GM23248 (cell line): ENCODE data around the gene NLRC4. TPM values are rescaled to one million over a fixed set of nuclear protein-coding genes. Genes with fewer than 3 reads are reported as not detected.

ENCODE experiments used
- DNase-seq: peaks from one replicate; pipeline ENCODE4 v3.0.0-alpha.2; 2015
- H2AFZ ChIP-seq: fragments of 200-600 bp; sonication (generic); 2 replicates; pipeline ENCODE4 v1.6.1; 2016; ENCODE audit warnings: antibody characterized with exemption
- H3F3A ChIP-seq: fragments of 200-600 bp; sonication (generic); 2 replicates; pipeline ENCODE4 v1.6.1; 2016; ENCODE audit warnings: mild to moderate bottlenecking, antibody characterized with exemption, mixed run types; ENCODE audit not compliant: insufficient read depth
- H3K27ac ChIP-seq: fragments of 200-600 bp; sonication (generic); 2 replicates; pipeline ENCODE4 v1.5.1; 2016; ENCODE audit warnings: mild to moderate bottlenecking
- H3K27me3 ChIP-seq: fragments of 200-600 bp; sonication (generic); replicated peaks from 2 replicates; pipeline ENCODE4 v1.6.1; 2016; ENCODE audit warnings: mild to moderate bottlenecking; ENCODE audit not compliant: insufficient read depth
- H3K36me3 ChIP-seq: fragments of 200-600 bp; sonication (generic); 2 replicates; pipeline ENCODE4 v1.6.1; 2016; ENCODE audit warnings: low read depth, mild to moderate bottlenecking
- H3K4me1 ChIP-seq: fragments of 200-600 bp; sonication (generic); 2 replicates; pipeline ENCODE4 v1.6.1; 2016; ENCODE audit warnings: mild to moderate bottlenecking; ENCODE audit not compliant: insufficient read depth
- H3K4me2 ChIP-seq: fragments of 200-600 bp; sonication (generic); one replicate; pipeline ENCODE4 v1.6.1; 2016; ENCODE audit warnings: mild to moderate bottlenecking; ENCODE audit not compliant: unreplicated experiment
- H3K4me3 ChIP-seq: fragments of 200-600 bp; sonication (generic); 2 replicates; pipeline ENCODE4 v1.5.1; 2016; ENCODE audit warnings: mild to moderate bottlenecking
- H3K79me2 ChIP-seq: fragments of 200-600 bp; sonication (generic); 2 replicates; pipeline ENCODE4 v1.6.1; 2016; ENCODE audit warnings: mild to moderate bottlenecking; ENCODE audit not compliant: insufficient read depth
- H3K9ac ChIP-seq: fragments of 200-600 bp; sonication (generic); 2 replicates; pipeline ENCODE4 v1.6.1; 2016; ENCODE audit warnings: mild to moderate bottlenecking
- H3K9me2 ChIP-seq: fragments of 200-600 bp; sonication (generic); 2 replicates; pipeline ENCODE4 v1.6.1; 2016; ENCODE audit warnings: mixed run types, mild to moderate bottlenecking, moderate library complexity; ENCODE audit not compliant: insufficient read depth
- H3K9me3 ChIP-seq: fragments of 200-600 bp; sonication (generic); one replicate; pipeline ENCODE4 v1.6.1; 2017; ENCODE audit warnings: low read depth
- H4K20me1 ChIP-seq: fragments of 200-600 bp; sonication (generic); 2 replicates; pipeline ENCODE4 v1.6.0; 2016; ENCODE audit not compliant: insufficient read depth
- EZH2 ChIP-seq: fragments of 200-600 bp; sonication (generic); IDR thresholded peaks from 2 replicates; pipeline ENCODE4 v1.6.1; 2018; ENCODE audit warnings: antibody characterized with exemption, mild to moderate bottlenecking; ENCODE audit not compliant: insufficient read depth, poor library complexity, severe bottlenecking
- EZH2phosphoT487 ChIP-seq: fragments of 200-600 bp; sonication (generic); IDR thresholded peaks from 2 replicates; pipeline ENCODE4 v1.6.1; 2018; ENCODE audit warnings: antibody characterized with exemption, moderate library complexity, mild to moderate bottlenecking, low read depth; ENCODE audit not compliant: insufficient read depth
- WGBS, 2 experiments: methylation state at CpG; one replicate each; pipeline ENCODE4 v1.1.6; 2015 to 2017; ENCODE audit warnings: low lambda C conversion rate in 2 of 2, low coverage in 1 of 2; ENCODE audit errors: missing lambda C conversion rate in 2 of 2; 5-methylcytosine and 5-hydroxymethylcytosine counted together
- in situ Hi-C: fragments of 300-500 bp; cut with MboI; formaldehyde crosslinking; loops from 2 replicates; pipeline ENCODE4 v1.15.0; 2020
- polyA plus RNA-seq: library from polyadenylated mRNA; unstranded; fragments of >200 nt; fragmentation: Nextera tagmentation; extraction: Ambion mirVana; gene quantifications from 2 replicates; pipeline ENCODE4 v1.2.1, GENCODE V29; 2016
- total RNA-seq: library from RNA; depleted of rRNA; stranded (reverse); fragments of >200 nt; shearing (Covaris generic); gene quantifications from 2 replicates; pipeline ENCODE4 v1.2.3, GENCODE V29; 2014

NLRC4 gene
- total and polyA plus RNA-seq, 2 experiments from 2014 or later = 0.18 TPM; not detected in 1

GRCh38 chr2:32258242-32258641 lies 6.4 kb downstream of the NLRC4 start:
- DNase-seq = no peak
- Histone ChIP-seq H3K9me3 (no peaks in the 10 kb centered on the region), H4K20me1 (no peaks in the 10 kb centered on the region), H3K79me2 (no peaks in the 10 kb centered on the region), H3K4me2 (no peak overlapping the region), H3F3A (no peaks in the 10 kb centered on the region), H3K27ac (no peak overlapping the region), H3K9ac (no peak overlapping the region), H3K4me1 (no peaks in the 10 kb centered on the region), H3K27me3 (no peaks in the 10 kb centered on the region), H2AFZ (no peak overlapping the region), H3K36me3 (no peaks in the 10 kb centered on the region), H3K4me3 (no peak overlapping the region), H3K9me2 (no peaks in the 10 kb centered on the region)
- in situ Hi-C loops = no loop called here
- 68 to 75% methylated on average over 13 of the region's 13 CpGs for WGBS, 2 experiments
- no peak for TF ChIP-seq EZH2phosphoT487
- TF ChIP-seq EZH2 = no peak

GRCh38 chr2:32250290-32250689 lies 14.4 kb downstream of the NLRC4 start:
- Histone ChIP-seq H4K20me1 (no peaks in the 10 kb centered on the region), H3K9me3 (no peaks in the 10 kb centered on the region), H3K27me3 (no peaks in the 10 kb centered on the region), H3K36me3 (no peaks in the 10 kb centered on the region), H3K9me2 (no peaks in the 10 kb centered on the region), H3K9ac (no peak overlapping the region), H3K4me1 (no peaks in the 10 kb centered on the region), H3K4me2 (no peak overlapping the region), H3K4me3 (no peak overlapping the region), H3F3A (no peaks in the 10 kb centered on the region), H2AFZ (no peak overlapping the region; the same call in 1 of the 2 replicates), H3K27ac (no peak overlapping the region), H3K79me2 (no peaks in the 10 kb centered on the region)
- 31 to 36% methylated on average over 10 of the region's 10 CpGs for WGBS, 2 experiments
- DNase-seq = no peak
- TF ChIP-seq EZH2phosphoT487 = no peak
- no peak for TF ChIP-seq EZH2
- in situ Hi-C loops = no loop called here

- in situ Hi-C loops = no loop called here
- H2AFZ ChIP-seq = no peak overlapping the region; the same call in 1 of the 2 replicates
- TF ChIP-seq EZH2phosphoT487 (no peak), EZH2 (no peak)
- no peak for DNase-seq
- no peaks in the 10 kb centered on the region for H3K27me3 ChIP-seq
- H3K79me2 ChIP-seq = no peaks in the 10 kb centered on the region
- H3K36me3 ChIP-seq = no peaks in the 10 kb centered on the region
- no peak overlapping the region for H3K9ac ChIP-seq
- no peaks in the 10 kb centered on the region for H3K4me1 ChIP-seq
- WGBS, 2 experiments = 3 to 5% methylated on average over 2 of the region's 2 CpGs
- no peaks in the 10 kb centered on the region for H4K20me1 ChIP-seq
- no peak overlapping the region for H3K27ac ChIP-seq
- H3K4me3 ChIP-seq = no peak overlapping the region
- H3F3A ChIP-seq = no peaks in the 10 kb centered on the region
- H3K4me2 ChIP-seq = no peak overlapping the region
- no peaks in the 10 kb centered on the region for H3K9me2 ChIP-seq
- no peaks in the 10 kb centered on the region for H3K9me3 ChIP-seq
Observed at GRCh38 chr2:32249731-32250236, 14.9 kb downstream of the NLRC4 start.

- 93 to 100% methylated on average over 3 of the region's 3 CpGs for WGBS, 2 experiments
- TF ChIP-seq EZH2phosphoT487 (no peak), EZH2 (no peak)
- Histone ChIP-seq H3K9ac (no peak overlapping the region), H3K79me2 (no peaks in the 10 kb centered on the region), H3K36me3 (no peaks in the 10 kb centered on the region), H3K4me3 (no peak overlapping the region), H3K27ac (no peak overlapping the region), H3K9me2 (no peaks in the 10 kb centered on the region), H3K9me3 (no peaks in the 10 kb centered on the region), H3K4me2 (no peak overlapping the region), H3K27me3 (no peaks in the 10 kb centered on the region), H4K20me1 (no peaks in the 10 kb centered on the region), H3K4me1 (no peaks in the 10 kb centered on the region), H2AFZ (no peak overlapping the region), H3F3A (no peaks in the 10 kb centered on the region)
- DNase-seq = no peak
- in situ Hi-C loops = no loop called here
Observed at GRCh38 chr2:32248299-32248698, 16.4 kb downstream of the NLRC4 start.

GRCh38 chr2:32246911-32247310 lies 17.8 kb downstream of the NLRC4 start:
- no peaks in the 10 kb centered on the region for H3K9me3 ChIP-seq
- no peaks in the 10 kb centered on the region for H4K20me1 ChIP-seq
- no peaks in the 10 kb centered on the region for H3K79me2 ChIP-seq
- DNase-seq = no peak
- in situ Hi-C loops = no loop called here
- H3K27ac ChIP-seq = no peak overlapping the region
- no peaks in the 10 kb centered on the region for H3F3A ChIP-seq
- no peaks in the 10 kb centered on the region for H3K27me3 ChIP-seq
- TF ChIP-seq EZH2 = no peak
- TF ChIP-seq EZH2phosphoT487 = no peak
- H3K4me1 ChIP-seq = no peaks in the 10 kb centered on the region
- H3K9ac ChIP-seq = no peak overlapping the region
- H2AFZ ChIP-seq = no peak overlapping the region
- 95% methylated on average over 4 of the region's 4 CpGs for whole genome bisulfite sequencing, 2 experiments
- H3K4me2 ChIP-seq = no peak overlapping the region
- no peak overlapping the region for H3K4me3 ChIP-seq
- no peaks in the 10 kb centered on the region for H3K9me2 ChIP-seq
- H3K36me3 ChIP-seq = no peaks in the 10 kb centered on the region
